NCI-H2029 (cell line): Measurements from ENCODE around the gene TCERG1L.
A peak's percentile ranks its signal among the peaks of the same experiment; 100 is the strongest.

Source experiments
- DNase-seq: peaks from one replicate; lab custom pipeline; 2025; lab: John Stamatoyannopoulos, UW

The TCERG1L gene

GRCh38 chr10:131315344-131315743 is 3.8 kb upstream of the TCERG1L start:
- DNase-seq = no peak

- DNase-seq = no peak
Measured at GRCh38 chr10:131314799-131315198, 3.3 kb upstream of the TCERG1L start.

GRCh38 chr10:131314148-131314547 is 2.6 kb upstream of the TCERG1L start:
- DNase-seq = no peak

GRCh38 chr10:131313377-131313776 is 1.9 kb upstream of the TCERG1L start:
- DNase-seq = no peak

- DNase-seq = peak; percentile 46
Measured at GRCh38 chr10:131312478-131312836, 936 bp upstream of the TCERG1L start.

- no peak for DNase-seq
Measured at GRCh38 chr10:131311402-131311660, 190 bp downstream of the TCERG1L start.

- DNase-seq = peak; percentile 6
Measured at GRCh38 chr10:131310551-131311401, 745 bp downstream of the TCERG1L start.

- no peak for DNase-seq
Measured at GRCh38 chr10:131310142-131310541, 1.4 kb downstream of the TCERG1L start.

GRCh38 chr10:131300508-131300907 is 11.0 kb downstream of the TCERG1L start:
- DNase-seq = no peak

GRCh38 chr10:131290781-131291180 is 20.7 kb downstream of the TCERG1L start:
- no peak for DNase-seq

- DNase-seq = no peak
Measured at GRCh38 chr10:131288648-131289047, 22.9 kb downstream of the TCERG1L start.

- DNase-seq = no peak
Measured at GRCh38 chr10:131282961-131283360, 28.6 kb downstream of the TCERG1L start.

GRCh38 chr10:131280101-131280500 is 31.4 kb downstream of the TCERG1L start:
- no peak for DNase-seq

- DNase-seq = no peak
Measured at GRCh38 chr10:131279516-131279915, 32.0 kb downstream of the TCERG1L start.

- no peak for DNase-seq
Measured at GRCh38 chr10:131277969-131278368, 33.6 kb downstream of the TCERG1L start.

- DNase-seq = no peak
Measured at GRCh38 chr10:131277278-131277677, 34.2 kb downstream of the TCERG1L start.

- no peak for DNase-seq
Measured at GRCh38 chr10:131275691-131276090, 35.8 kb downstream of the TCERG1L start.

- DNase-seq = no peak
Measured at GRCh38 chr10:131274883-131275282, 36.6 kb downstream of the TCERG1L start.

- no peak for DNase-seq
Measured at GRCh38 chr10:131274133-131274880, 37.2 kb downstream of the TCERG1L start.

- no peak for DNase-seq
Measured at GRCh38 chr10:131273476-131273875, 38.0 kb downstream of the TCERG1L start.

GRCh38 chr10:131272897-131273451 is 38.5 kb downstream of the TCERG1L start:
- no peak for DNase-seq

- DNase-seq = no peak
Measured at GRCh38 chr10:131271966-131272365, 39.6 kb downstream of the TCERG1L start.

- peak; percentile 45 for DNase-seq
Measured at GRCh38 chr10:131271195-131271880, 40.2 kb downstream of the TCERG1L start.
